ENCODE data around the gene GRID1. TPM values are rescaled to one million over a fixed set of nuclear protein-coding genes. Genes with fewer than 3 reads are reported as not detected.
A peak's percentile ranks its signal among the peaks of the same experiment; 100 is the strongest.

Gene GRID1
- total RNA-seq, 1 experiment from 2014 or later = 0.31 TPM

DNA sequence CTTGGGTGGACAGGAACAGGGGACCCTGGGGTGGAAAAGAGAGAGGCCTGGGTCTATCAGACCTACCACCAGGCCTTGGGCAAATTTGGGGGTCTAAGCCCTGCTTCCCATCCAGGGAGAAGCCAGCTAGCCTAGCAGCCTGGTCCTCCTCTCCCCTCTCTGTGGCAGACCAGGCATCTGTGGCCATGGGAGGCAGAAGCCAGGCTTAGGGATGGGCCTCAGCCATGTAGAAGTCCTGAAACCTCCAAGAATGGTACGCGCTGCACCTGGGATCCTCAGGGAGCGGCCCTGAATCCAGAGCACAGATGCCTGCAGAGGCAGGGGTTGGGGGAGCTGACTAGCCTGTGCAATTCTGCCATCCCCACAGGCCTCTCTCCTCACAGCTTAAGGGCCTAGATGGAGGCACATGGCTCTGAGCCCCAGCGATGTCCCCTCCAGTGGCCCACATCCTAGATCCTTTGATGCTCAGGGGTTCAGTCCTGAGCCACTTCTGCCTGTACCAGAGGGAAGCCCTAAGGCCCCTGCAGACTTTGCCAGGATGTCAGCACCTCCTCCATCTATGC is 21.2 kb downstream of the GRID1 start:
- Histone ChIP-seq H3K36me3 (replicated peaks; ENCODE audit: control insufficient read depth, insufficient read depth, low read length) (no peaks in the 10 kb centered on the region), H3K4me3 (ENCODE audit: insufficient read depth, low read depth, low read length) (no peak overlapping the region), H3K27me3 (ENCODE audit: control insufficient read depth, insufficient read depth, low read length) (no peaks in the 10 kb centered on the region)
- DNase-seq = no peak

DNA sequence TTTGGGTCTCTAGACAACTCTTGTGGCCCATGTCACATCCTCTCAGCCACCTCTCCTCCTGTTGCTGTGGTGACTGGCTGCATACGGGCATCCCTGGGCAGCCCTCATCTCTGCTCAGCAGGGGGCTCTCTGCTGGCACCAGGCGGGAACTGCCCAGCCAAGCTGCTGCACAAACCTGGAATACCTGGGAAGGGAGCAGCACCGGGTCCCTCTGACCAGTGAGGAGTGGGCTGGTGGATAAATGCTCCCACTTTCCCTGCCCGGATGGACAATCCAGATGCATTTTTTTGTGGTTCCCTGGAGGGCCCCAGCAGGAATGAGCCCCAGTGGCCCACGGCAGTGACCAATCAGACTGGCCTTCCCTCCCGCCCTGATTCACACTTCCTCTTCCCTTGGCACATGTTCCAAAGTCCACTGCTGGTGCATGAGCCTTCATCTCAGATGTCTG is 21.9 kb downstream of the GRID1 start:
- no peak overlapping the region for H3K4me3 ChIP-seq (ENCODE audit: insufficient read depth, low read depth, low read length)
- H3K27me3 ChIP-seq (ENCODE audit: control insufficient read depth, insufficient read depth, low read length) = no peaks in the 10 kb centered on the region
- no peaks in the 10 kb centered on the region for H3K36me3 ChIP-seq (replicated peaks; ENCODE audit: control insufficient read depth, insufficient read depth, low read length)
- no peak for DNase-seq

GRCh38 chr10:86344281-86344680 is 22.3 kb downstream of the GRID1 start:
- no peaks in the 10 kb centered on the region for H3K36me3 ChIP-seq (replicated peaks; ENCODE audit: control insufficient read depth, insufficient read depth, low read length)
- DNase-seq = no peak
- no peak overlapping the region for H3K4me3 ChIP-seq (ENCODE audit: insufficient read depth, low read depth, low read length)
- no peaks in the 10 kb centered on the region for H3K27me3 ChIP-seq (ENCODE audit: control insufficient read depth, insufficient read depth, low read length)

DNA sequence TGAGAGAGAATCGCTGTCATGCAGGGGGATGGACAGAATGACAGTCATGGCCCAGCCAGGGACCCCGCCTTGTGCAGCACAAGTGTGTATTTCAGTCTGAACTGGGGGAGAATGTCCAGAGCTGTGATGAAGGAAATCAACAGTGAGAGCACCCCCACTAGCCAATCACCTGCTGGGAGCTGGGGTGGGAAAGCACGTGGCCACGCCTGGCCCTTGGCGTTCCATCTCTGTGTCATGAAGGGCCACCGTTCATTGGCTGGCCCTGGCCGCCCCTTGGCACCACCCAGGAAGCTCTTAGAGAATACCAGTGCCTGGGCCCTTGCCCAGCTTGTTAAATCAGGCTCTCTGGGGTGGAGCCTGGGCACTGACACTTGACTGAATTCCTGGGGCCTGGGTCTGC is 22.8 kb downstream of the GRID1 start:
- Histone ChIP-seq H3K27me3 (ENCODE audit: control insufficient read depth, insufficient read depth, low read length) (no peaks in the 10 kb centered on the region), H3K36me3 (replicated peaks; ENCODE audit: control insufficient read depth, insufficient read depth, low read length) (no peaks in the 10 kb centered on the region), H3K4me3 (ENCODE audit: insufficient read depth, low read depth, low read length) (no peak overlapping the region)
- no peak for DNase-seq

- Histone ChIP-seq H3K27me3 (ENCODE audit: control insufficient read depth, insufficient read depth, low read length) (no peaks in the 10 kb centered on the region), H3K36me3 (replicated peaks; ENCODE audit: control insufficient read depth, insufficient read depth, low read length) (no peaks in the 10 kb centered on the region), H3K4me3 (ENCODE audit: insufficient read depth, low read depth, low read length) (no peak overlapping the region)
- no peak for DNase-seq
Observed at GRCh38 chr10:86342111-86342863, 24.3 kb downstream of the GRID1 start.

- H3K27me3 ChIP-seq (ENCODE audit: control insufficient read depth, insufficient read depth, low read length) = no peaks in the 10 kb centered on the region
- H3K4me3 ChIP-seq (ENCODE audit: insufficient read depth, low read depth, low read length) = no peak overlapping the region
- DNase-seq = peak; percentile 71
- H3K36me3 ChIP-seq (replicated peaks; ENCODE audit: control insufficient read depth, insufficient read depth, low read length) = no peaks in the 10 kb centered on the region
Observed at GRCh38 chr10:86341361-86341811, 25.2 kb downstream of the GRID1 start.

DNA sequence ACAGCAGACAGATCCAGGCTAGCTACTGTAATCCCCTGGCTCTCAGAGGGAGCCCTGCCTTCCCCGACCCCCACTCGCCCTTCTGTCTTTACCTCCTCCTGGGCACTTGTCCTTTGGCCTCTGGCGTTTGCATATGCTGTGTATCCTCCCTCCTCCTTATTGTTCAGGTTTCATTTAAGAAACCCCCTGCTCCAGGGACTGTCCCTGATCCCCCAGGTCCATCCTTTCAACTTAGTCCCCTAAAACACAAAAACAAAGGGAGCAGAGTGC is 25.7 kb downstream of the GRID1 start:
- DNase-seq = peak; percentile 75
- Histone ChIP-seq H3K4me3 (ENCODE audit: insufficient read depth, low read depth, low read length) (no peak overlapping the region), H3K27me3 (ENCODE audit: control insufficient read depth, insufficient read depth, low read length) (no peaks in the 10 kb centered on the region), H3K36me3 (replicated peaks; ENCODE audit: control insufficient read depth, insufficient read depth, low read length) (no peaks in the 10 kb centered on the region)

DNA sequence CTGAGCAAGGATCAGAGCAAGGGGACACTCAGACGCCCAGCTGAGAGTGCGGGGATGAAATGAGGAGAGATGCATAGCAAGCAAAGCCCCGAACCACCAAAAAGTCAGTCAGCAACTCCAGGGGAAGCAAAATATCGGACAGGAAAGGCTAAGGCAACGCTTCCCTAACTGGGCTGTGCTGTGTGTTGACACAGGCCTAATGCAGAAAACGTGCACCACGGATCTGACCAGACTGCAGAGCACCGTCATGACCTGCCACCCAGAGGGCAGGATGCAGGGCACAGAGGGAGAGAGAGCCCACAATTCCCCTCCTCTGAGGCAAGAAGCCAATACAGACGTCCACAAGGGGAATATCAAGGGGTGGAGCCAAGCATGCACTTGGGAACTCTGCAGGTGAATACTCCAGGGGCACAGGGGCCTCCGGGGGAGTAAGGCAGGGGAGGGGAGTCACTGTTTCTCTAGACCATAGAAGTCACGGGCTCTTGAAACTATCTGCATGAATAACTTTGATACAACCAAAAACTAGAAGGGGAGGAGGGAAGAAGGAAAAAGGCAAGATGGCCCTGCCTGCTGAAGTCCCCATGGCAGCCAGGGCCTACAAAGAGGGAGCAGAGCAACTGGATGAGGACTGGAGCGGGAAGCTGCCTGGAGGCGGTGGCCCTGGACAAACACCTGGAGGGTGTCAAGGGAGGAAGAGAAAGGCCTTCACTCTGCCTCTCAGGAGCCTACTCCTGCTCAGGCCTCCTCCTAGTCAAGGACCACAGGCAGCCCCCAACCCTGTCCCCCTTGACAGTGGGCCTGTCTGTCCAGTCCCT is 26.2 kb downstream of the GRID1 start:
- no peaks in the 10 kb centered on the region for H3K27me3 ChIP-seq (ENCODE audit: control insufficient read depth, insufficient read depth, low read length)
- H3K4me3 ChIP-seq (ENCODE audit: insufficient read depth, low read depth, low read length) = no peak overlapping the region
- H3K36me3 ChIP-seq (replicated peaks; ENCODE audit: control insufficient read depth, insufficient read depth, low read length) = no peaks in the 10 kb centered on the region
- DNase-seq = no peak

DNA sequence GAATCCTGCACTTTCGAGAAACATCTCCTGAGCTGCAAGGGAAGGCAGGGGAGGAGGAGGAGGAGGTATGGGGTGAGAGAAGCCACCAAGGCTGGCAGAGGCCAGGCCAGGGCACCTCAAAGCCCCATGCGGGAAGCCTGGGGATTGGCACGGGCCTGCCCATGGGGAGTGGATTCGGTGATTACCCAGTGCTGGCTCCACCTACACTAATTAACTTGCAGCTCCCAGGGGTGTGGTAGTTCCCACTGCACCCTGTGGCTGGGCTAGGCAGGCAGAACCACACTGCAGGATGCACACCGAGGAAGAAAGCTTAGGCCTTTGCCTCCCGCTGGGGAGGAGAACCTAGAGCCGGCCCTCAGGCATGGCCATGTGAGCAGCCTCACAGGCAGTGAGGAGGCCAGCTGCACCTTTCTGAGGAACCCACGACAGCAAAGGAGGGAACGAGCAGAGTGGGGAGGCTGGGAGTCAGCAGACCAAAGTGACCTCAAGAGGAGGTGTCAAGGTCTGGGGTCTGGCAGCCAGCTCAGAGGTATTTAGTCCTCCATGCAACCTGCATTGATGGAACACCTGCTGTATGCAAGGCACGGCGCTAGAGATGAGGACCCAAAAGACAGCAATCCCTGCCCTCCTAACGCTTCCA is 27.2 kb downstream of the GRID1 start:
- no peak overlapping the region for H3K4me3 ChIP-seq (ENCODE audit: insufficient read depth, low read depth, low read length)
- DNase-seq = no peak
- no peaks in the 10 kb centered on the region for H3K27me3 ChIP-seq (ENCODE audit: control insufficient read depth, insufficient read depth, low read length)
- no peaks in the 10 kb centered on the region for H3K36me3 ChIP-seq (replicated peaks; ENCODE audit: control insufficient read depth, insufficient read depth, low read length)

GRCh38 chr10:86337121-86337601 is 29.4 kb downstream of the GRID1 start:
- DNase-seq = no peak
- Histone ChIP-seq H3K4me3 (ENCODE audit: insufficient read depth, low read depth, low read length) (no peak overlapping the region), H3K27me3 (ENCODE audit: control insufficient read depth, insufficient read depth, low read length) (no peaks in the 10 kb centered on the region), H3K36me3 (replicated peaks; ENCODE audit: control insufficient read depth, insufficient read depth, low read length) (no peaks in the 10 kb centered on the region)

DNA sequence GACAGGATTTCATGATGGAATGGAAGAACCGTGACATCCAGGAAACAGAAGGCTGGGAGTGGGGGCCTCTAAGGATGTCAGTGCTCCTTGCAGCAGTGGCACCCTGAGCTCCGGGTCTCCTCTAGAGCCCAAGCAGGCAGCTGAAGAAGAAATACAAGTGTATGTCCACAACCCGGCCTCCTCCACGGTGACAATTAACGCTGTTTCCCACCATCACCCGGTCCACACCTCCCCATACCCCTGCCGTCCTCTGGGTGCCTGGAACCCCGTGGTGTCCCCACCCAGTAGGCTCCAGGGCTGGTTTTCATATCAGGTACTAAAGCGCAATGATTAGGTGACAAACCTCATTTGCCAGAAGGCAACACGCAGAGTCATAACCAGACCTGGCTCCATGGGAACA is 30.3 kb downstream of the GRID1 start:
- no peak overlapping the region for H3K4me3 ChIP-seq (ENCODE audit: insufficient read depth, low read depth, low read length)
- no peak for DNase-seq

DNA sequence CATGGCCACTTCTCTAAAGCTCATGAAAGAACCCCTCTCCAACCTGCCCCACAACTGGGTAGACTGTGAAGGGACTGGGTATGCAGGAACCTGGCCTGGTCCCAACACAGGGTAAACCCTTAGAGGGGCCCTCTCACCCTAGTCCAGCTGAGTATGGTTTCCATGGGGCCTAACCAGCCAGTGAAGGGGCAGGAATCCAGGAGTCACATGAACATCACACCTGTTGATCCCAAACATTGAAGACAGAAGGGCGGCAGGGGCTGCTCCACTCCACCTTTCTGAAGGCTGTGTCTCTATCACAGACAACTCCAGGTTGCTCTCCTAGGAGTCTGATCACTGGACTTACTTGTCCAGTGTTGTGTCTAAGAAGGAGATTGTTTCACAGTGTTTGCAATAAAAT is 30.8 kb downstream of the GRID1 start:
- no peaks in the 10 kb centered on the region for H3K27me3 ChIP-seq (ENCODE audit: control insufficient read depth, insufficient read depth, low read length)
- DNase-seq = no peak
- no peaks in the 10 kb centered on the region for H3K36me3 ChIP-seq (replicated peaks; ENCODE audit: control insufficient read depth, insufficient read depth, low read length)
- no peak overlapping the region for H3K4me3 ChIP-seq (ENCODE audit: insufficient read depth, low read depth, low read length)

More for the DNA sequence above, 30.3 kb downstream of the GRID1 start:
- Histone ChIP-seq H3K36me3 (replicated peaks; ENCODE audit: control insufficient read depth, insufficient read depth, low read length) (no peaks in the 10 kb centered on the region), H3K27me3 (ENCODE audit: control insufficient read depth, insufficient read depth, low read length) (no peaks in the 10 kb centered on the region)

GRCh38 chr10:86335257-86335656 is 31.3 kb downstream of the GRID1 start:
- no peaks in the 10 kb centered on the region for H3K36me3 ChIP-seq (replicated peaks; ENCODE audit: control insufficient read depth, insufficient read depth, low read length)
- H3K27me3 ChIP-seq (ENCODE audit: control insufficient read depth, insufficient read depth, low read length) = no peaks in the 10 kb centered on the region
- DNase-seq = no peak
- no peak overlapping the region for H3K4me3 ChIP-seq (ENCODE audit: insufficient read depth, low read depth, low read length)

GRCh38 chr10:86334488-86335085 is 32.0 kb downstream of the GRID1 start:
- Histone ChIP-seq H3K36me3 (replicated peaks; ENCODE audit: control insufficient read depth, insufficient read depth, low read length) (no peaks in the 10 kb centered on the region), H3K27me3 (ENCODE audit: control insufficient read depth, insufficient read depth, low read length) (no peaks in the 10 kb centered on the region), H3K4me3 (ENCODE audit: insufficient read depth, low read depth, low read length) (no peak overlapping the region)
- peak; percentile 90 for DNase-seq
